T-helper 1 cell (primary cell): Measurements from ENCODE around the gene FAAP24.
"Not testable (repeated sequence)": the region's sequence is repeated elsewhere in the genome, so short reads cannot be mapped to it uniquely, and the experiment has no call there.

Experiments used
- DNase-seq, 5 donors: peaks; one replicate each; pipeline ENCODE4 v3.0.0-alpha.2; 2012 to 2020
- total RNA-seq, 4 donors: gene quantifications; one replicate each; lab custom pipeline; 2026; lab: John Stamatoyannopoulos, UW

FAAP24 gene
- 1.3 to 2.3 (median 2.0) reads per million in 4 donors for total RNA-seq

- DNase-seq = peak; percentile 94 to 99 (median 97)
Observed at GRCh38 chr19:32971715-32972540, at the start of gene FAAP24, which contains the start of gene CEP89. FAAP24 (plus strand) TSS chr19:32972242; CDS start chr19:32973197, 955 bp downstream. CEP89 (minus strand) TSS chr19:32971958; CDS start chr19:32971874, 84 bp downstream.

- no peak for DNase-seq
Observed at GRCh38 chr19:32924200-32924599, 47.8 kb upstream of the FAAP24 start.

- DNase-seq = no peak
Observed at GRCh38 chr19:32928806-32929205, 43.2 kb upstream of the FAAP24 start.

GRCh38 chr19:32930567-32930966 lies 41.5 kb upstream of the FAAP24 start:
- DNase-seq = no peak

GRCh38 chr19:32933571-32933970 lies 38.5 kb upstream of the FAAP24 start:
- DNase-seq = no peak

GRCh38 chr19:32935629-32936028 lies 36.4 kb upstream of the FAAP24 start:
- no peak for DNase-seq

GRCh38 chr19:32936065-32936464 lies 36.0 kb upstream of the FAAP24 start:
- DNase-seq = no peak

- not testable (repeated sequence) for DNase-seq
Observed at GRCh38 chr19:32941273-32941672, 30.8 kb upstream of the FAAP24 start.

- DNase-seq = no peak
Observed at GRCh38 chr19:32945260-32945659, 26.8 kb upstream of the FAAP24 start.

GRCh38 chr19:32966750-32967149 lies 5.3 kb upstream of the FAAP24 start:
- no peak for DNase-seq

GRCh38 chr19:32969549-32969948 lies 2.5 kb upstream of the FAAP24 start:
- no peak for DNase-seq

GRCh38 chr19:32971012-32971595 lies 938 bp upstream of the FAAP24 start:
- no peak for DNase-seq

- peak in 4 of 5 donors; percentile 45 to 61 (median 52) for DNase-seq
Observed at GRCh38 chr19:32976223-32976805, 4.3 kb downstream of the FAAP24 start.

GRCh38 chr19:32977280-32977679 lies 5.2 kb downstream of the FAAP24 start:
- no peak for DNase-seq

GRCh38 chr19:32977813-32978212 lies 5.8 kb downstream of the FAAP24 start:
- not testable (repeated sequence) for DNase-seq

- DNase-seq = not testable (repeated sequence)
Observed at GRCh38 chr19:32979807-32980206, 7.8 kb downstream of the FAAP24 start.

GRCh38 chr19:32982488-32982887 lies 10.4 kb downstream of the FAAP24 start:
- DNase-seq = not testable (repeated sequence)

GRCh38 chr19:32988254-32988653 lies 16.2 kb downstream of the FAAP24 start:
- not testable (repeated sequence) for DNase-seq

GRCh38 chr19:32988724-32989123 lies 16.7 kb downstream of the FAAP24 start:
- no peak for DNase-seq

GRCh38 chr19:32995966-32996365 lies 23.9 kb downstream of the FAAP24 start:
- DNase-seq = not testable (repeated sequence)

- DNase-seq = not testable (repeated sequence)
Observed at GRCh38 chr19:32997061-32997464, 25.0 kb downstream of the FAAP24 start.

GRCh38 chr19:32997716-32998355 lies 25.8 kb downstream of the FAAP24 start:
- DNase-seq = no peak

GRCh38 chr19:32998722-32999121 lies 26.7 kb downstream of the FAAP24 start:
- no peak for DNase-seq
